SK-N-SH treated with all-trans-retinoic acid at 6 μM for 48 hours (cell line): ENCODE data around the gene KRTAP5-10.
"Not testable (repeated sequence)": the region's sequence is repeated elsewhere in the genome, so short reads cannot be mapped to it uniquely, and the experiment has no call there.

Experiments
- ATAC-seq: fragments of 200-7000 bp; cut with Tn5 transposase; 3 replicates; pipeline ENCODE4 v1.9.1; 2020; ENCODE audit warnings: mild to moderate bottlenecking, moderate library complexity
- ARNTL ChIP-seq: fragments of 450-650 bp; formaldehyde crosslinking; IDR thresholded peaks from 2 replicates; pipeline ENCODE4 v1.5.0; 2020; ENCODE audit warnings: low read depth, mild to moderate bottlenecking, moderate library complexity, borderline replicate concordance
- BACH2 ChIP-seq: fragments of 250-450 bp; sonication (Bioruptor Pico); IDR thresholded peaks from 2 replicates; pipeline ENCODE4 v1.9.0; 2021; ENCODE audit warnings: mild to moderate bottlenecking, borderline replicate concordance
- CREB5 ChIP-seq: fragments of 250-450 bp; sonication (Bioruptor Pico); IDR thresholded peaks from 2 replicates; pipeline ENCODE4 v1.5.1; 2020; ENCODE audit warnings: low read depth, mild to moderate bottlenecking, moderate library complexity
- CSDC2 ChIP-seq: fragments of 250-450 bp; sonication (Bioruptor Pico); IDR thresholded peaks from 2 replicates; pipeline ENCODE4 v1.5.0; 2020; ENCODE audit warnings: mild to moderate bottlenecking, moderate library complexity
- ESRRG ChIP-seq: fragments of 250-450 bp; sonication (Bioruptor Pico); IDR thresholded peaks from 2 replicates; pipeline ENCODE4 v1.6.1; 2021; ENCODE audit warnings: mild to moderate bottlenecking
- GLIS3 ChIP-seq: fragments of 250-450 bp; sonication (Bioruptor Pico); IDR thresholded peaks from 2 replicates; pipeline ENCODE4 v1.5.0; 2020; ENCODE audit warnings: mild to moderate bottlenecking, moderate library complexity
- ISL1 ChIP-seq: fragments of 250-450 bp; sonication (Bioruptor Pico); IDR thresholded peaks from 2 replicates; pipeline ENCODE4 v2.1.2; 2022; ENCODE audit warnings: mild to moderate bottlenecking, moderate library complexity
- OSR1 ChIP-seq: fragments of 250-450 bp; sonication (Bioruptor Pico); IDR thresholded peaks from 2 replicates; pipeline ENCODE4 v1.8.0; 2022; ENCODE audit warnings: moderate library complexity, mild to moderate bottlenecking, inconsistent platforms
- POU6F1 ChIP-seq: fragments of 250-450 bp; sonication (Bioruptor Pico); IDR thresholded peaks from 2 replicates; pipeline ENCODE4 v1.8.0; 2021; ENCODE audit warnings: low read depth, mild to moderate bottlenecking, moderate library complexity, borderline replicate concordance
- PPARA ChIP-seq: fragments of 250-450 bp; sonication (Bioruptor Pico); IDR thresholded peaks from 2 replicates; pipeline ENCODE4 v1.5.0; 2020; ENCODE audit warnings: mild to moderate bottlenecking, borderline replicate concordance
- RARB ChIP-seq: fragments of 250-450 bp; sonication (Bioruptor Pico); IDR thresholded peaks from 2 replicates; pipeline ENCODE4 v1.8.0; 2021; ENCODE audit warnings: mild to moderate bottlenecking, moderate library complexity
- SNAI2 ChIP-seq: fragments of 250-450 bp; sonication (Bioruptor Pico); IDR thresholded peaks from 2 replicates; pipeline ENCODE4 v1.5.0; 2020; ENCODE audit warnings: mild to moderate bottlenecking, moderate library complexity
- TCF4 ChIP-seq: fragments of 250-450 bp; sonication (Bioruptor Pico); IDR thresholded peaks from 2 replicates; pipeline ENCODE4 v1.8.0; 2021; ENCODE audit warnings: mild to moderate bottlenecking, moderate library complexity, borderline replicate concordance
- TOX ChIP-seq: fragments of 250-450 bp; sonication (Bioruptor Pico); IDR thresholded peaks from 2 replicates; pipeline ENCODE4 v1.8.0; 2021; ENCODE audit warnings: mild to moderate bottlenecking, moderate library complexity, borderline replicate concordance
- TSHZ2 ChIP-seq: fragments of 250-450 bp; sonication (Bioruptor Pico); IDR thresholded peaks from 2 replicates; pipeline ENCODE4 v1.5.0; 2020; ENCODE audit warnings: mild to moderate bottlenecking, moderate library complexity
- ZC3H10 ChIP-seq: fragments of 250-450 bp; sonication (Bioruptor Pico); IDR thresholded peaks from 2 replicates; pipeline ENCODE4 v1.5.1; 2021; ENCODE audit warnings: mild to moderate bottlenecking, moderate library complexity
- ZFP3 ChIP-seq: fragments of 250-450 bp; sonication (Bioruptor Pico); IDR thresholded peaks from 2 replicates; pipeline ENCODE4 v1.5.0; 2020; ENCODE audit warnings: mild to moderate bottlenecking, moderate library complexity
- ZFP30 ChIP-seq: fragments of 450-650 bp; formaldehyde crosslinking; IDR thresholded peaks from 2 replicates; pipeline ENCODE4 v1.5.0; 2022; ENCODE audit warnings: mild to moderate bottlenecking, moderate library complexity
- ZNF565 ChIP-seq: fragments of 450-650 bp; formaldehyde crosslinking; conservative IDR thresholded peaks from 2 replicates; pipeline ENCODE4 v1.5.0; 2020; ENCODE audit warnings: low read depth, mild to moderate bottlenecking, moderate library complexity
- ZNF70 ChIP-seq: fragments of 450-650 bp; formaldehyde crosslinking; IDR thresholded peaks from 2 replicates; pipeline ENCODE4 v1.5.0; 2020; ENCODE audit warnings: mild to moderate bottlenecking, moderate library complexity
- ZNF8 ChIP-seq: fragments of 450-650 bp; formaldehyde crosslinking; IDR thresholded peaks from 2 replicates; pipeline ENCODE4 v1.5.0; 2020; ENCODE audit warnings: mild to moderate bottlenecking, moderate library complexity

The KRTAP5-10 gene

GRCh38 chr11:71535825-71536224 is 29.5 kb upstream of the KRTAP5-10 start:
- TF ChIP-seq ISL1 (CRISPR knock-in tag) (no peak), PPARA (no peak)
- ATAC-seq: no peak

GRCh38 chr11:71537537-71537936 is 27.8 kb upstream of the KRTAP5-10 start:
- no peak for ATAC-seq
- TF ChIP-seq TCF4 (CRISPR knock-in tag) (no peak), ZNF565 (CRISPR knock-in tag) (no peak), CREB5 (CRISPR knock-in tag) (no peak), GLIS3 (CRISPR knock-in tag) (no peak), OSR1 (CRISPR knock-in tag) (no peak), ESRRG (CRISPR knock-in tag) (no peak), ZNF8 (CRISPR knock-in tag) (no peak), POU6F1 (CRISPR knock-in tag) (no peak), RARB (CRISPR knock-in tag) (no peak), ZFP3 (no peak), BACH2 (CRISPR knock-in tag) (no peak), ARNTL (CRISPR knock-in tag) (no peak), ISL1 (CRISPR knock-in tag) (no peak), PPARA (no peak), TOX (CRISPR knock-in tag) (no peak), TSHZ2 (no peak), ZNF70 (no peak), CSDC2 (CRISPR knock-in tag) (no peak), ZC3H10 (no peak), ZFP30 (CRISPR knock-in tag) (no peak)

GRCh38 chr11:71537977-71538665 is 27.2 kb upstream of the KRTAP5-10 start, which contains the start of gene KRTAP5-8:
KRTAP5-8 (plus strand) TSS chr11:71538025; CDS start chr11:71538056, 31 bp downstream.
- ATAC-seq: not testable (repeated sequence)

GRCh38 chr11:71538666-71538990 is 26.7 kb upstream of the KRTAP5-10 start:
- ATAC-seq: no peak
- TF ChIP-seq ISL1 (CRISPR knock-in tag): no peak
- no peak for TF ChIP-seq CREB5 (CRISPR knock-in tag)
- no peak for TF ChIP-seq ZC3H10
- no peak for TF ChIP-seq TSHZ2
- no peak for TF ChIP-seq OSR1 (CRISPR knock-in tag)
- no peak for TF ChIP-seq ESRRG (CRISPR knock-in tag)
- no peak for TF ChIP-seq ARNTL (CRISPR knock-in tag)
- no peak for TF ChIP-seq SNAI2 (CRISPR knock-in tag)
- no peak for TF ChIP-seq ZNF70
- TF ChIP-seq, all 23 proteins: peak for 0
